Measurements from ENCODE around the gene GNAQ. TPM values are rescaled to one million over a fixed set of nuclear protein-coding genes. Genes with fewer than 3 reads are reported as not detected.
A peak's percentile ranks its signal among the peaks of the same experiment; 100 is the strongest.

The GNAQ gene
- total and polyA plus RNA-seq, 2 of the 13 experiments (the other 11 are each of a cell fraction or from before 2014, with no cell fraction given), result 16.5 to 17.7 TPM

- peak; percentile 39 for DNase-seq (ENCODE audit: low spot score)
- CTCF ChIA-PET (ENCODE audit: low intra/inter-chr PET ratio, low total read pairs), result no interaction called here
- WGBS (ENCODE audit: low lambda C conversion rate), result 59% methylated on average over 3 of the region's 3 CpGs
- TF ChIP-seq NR2F1 (CRISPR knock-in tag; IDR thresholded peaks at IDR 0.05) (no peak), TSC22D2 (CRISPR knock-in tag; IDR thresholded peaks at IDR 0.05; ENCODE audit: borderline replicate concordance) (no peak), ZHX2 (IDR thresholded peaks at IDR 0.05; ENCODE audit: low read depth) (no peak), ZHX2 (CRISPR knock-in tag; IDR thresholded peaks at IDR 0.05; ENCODE audit: borderline replicate concordance) (no peak), FOXA3 (CRISPR knock-in tag; IDR thresholded peaks at IDR 0.05) (peak; percentile 91), RBAK (CRISPR knock-in tag; IDR thresholded peaks at IDR 0.05) (no peak), ZNF646 (CRISPR knock-in tag; IDR thresholded peaks at IDR 0.05) (no peak)
- TF ChIP-seq, protein P1, sequence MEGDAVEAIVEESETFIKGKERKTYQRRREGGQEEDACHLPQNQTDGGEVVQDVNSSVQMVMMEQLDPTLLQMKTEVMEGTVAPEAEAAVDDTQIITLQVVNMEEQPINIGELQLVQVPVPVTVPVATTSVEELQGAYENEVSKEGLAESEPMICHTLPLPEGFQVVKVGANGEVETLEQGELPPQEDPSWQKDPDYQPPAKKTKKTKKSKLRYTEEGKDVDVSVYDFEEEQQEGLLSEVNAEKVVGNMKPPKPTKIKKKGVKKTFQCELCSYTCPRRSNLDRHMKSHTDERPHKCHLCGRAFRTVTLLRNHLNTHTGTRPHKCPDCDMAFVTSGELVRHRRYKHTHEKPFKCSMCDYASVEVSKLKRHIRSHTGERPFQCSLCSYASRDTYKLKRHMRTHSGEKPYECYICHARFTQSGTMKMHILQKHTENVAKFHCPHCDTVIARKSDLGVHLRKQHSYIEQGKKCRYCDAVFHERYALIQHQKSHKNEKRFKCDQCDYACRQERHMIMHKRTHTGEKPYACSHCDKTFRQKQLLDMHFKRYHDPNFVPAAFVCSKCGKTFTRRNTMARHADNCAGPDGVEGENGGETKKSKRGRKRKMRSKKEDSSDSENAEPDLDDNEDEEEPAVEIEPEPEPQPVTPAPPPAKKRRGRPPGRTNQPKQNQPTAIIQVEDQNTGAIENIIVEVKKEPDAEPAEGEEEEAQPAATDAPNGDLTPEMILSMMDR (CRISPR knock-in tag; IDR thresholded peaks at IDR 0.05), result no peak
These were observed 179.6 kb downstream of the GNAQ start for GRCh38 chr9:77851882-77852595.

More at GRCh38 chr9:77851882-77852595, 179.6 kb downstream of the GNAQ start:
- no peak overlapping the region for H2AFZ ChIP-seq (ENCODE audit: low read length)
- no peak overlapping the region for H3K9ac ChIP-seq (ENCODE audit: insufficient read depth, low read depth, low read length)
- H3K4me1 ChIP-seq (ENCODE audit: insufficient read depth, low read length), result peaks cover 31% of the 10 kb centered on the region
- no peaks in the 10 kb centered on the region for H3K36me3 ChIP-seq (replicated peaks in 1 of 2; ENCODE audit: control insufficient read depth in 1 of 2, insufficient read depth in 2 of 2, low read length in 2 of 2)
- FAIRE-seq (no peak), ATAC-seq (no peak; the same call in 2 of the 3 replicates)
- BruUV-seq (replicated peaks), result no TSS peak
- no peaks in the 10 kb centered on the region for H3K27me3 ChIP-seq (ENCODE audit: control insufficient read depth in 1 of 2, insufficient read depth in 2 of 2, low read length in 2 of 2)
- in situ Hi-C loops (cut with HindIII; ENCODE audit: extremely low pct_ligation_motif_present, low pct_unique_long_range_greater_than_20kb), result no loop called here
- no peak overlapping the region for H3K27ac ChIP-seq (ENCODE audit: extremely low read length, insufficient read depth, low read length)
- H3K4me3 ChIP-seq (replicated peaks in 1 of 3; ENCODE audit: insufficient read depth in 1 of 3, low read depth in 2 of 3, low read length in 3 of 3), result no peak overlapping the region
- no peaks in the 10 kb centered on the region for H3K9me3 ChIP-seq (ENCODE audit: low read length)
- H4K20me1 ChIP-seq (ENCODE audit: insufficient read depth, low read length), result no peaks in the 10 kb centered on the region; the same call in 1 of the 2 replicates
- POLR2A ChIA-PET, result no interaction called here
- no peak overlapping the region for H3K4me2 ChIP-seq (ENCODE audit: low read depth, low read length)
- no peaks in the 10 kb centered on the region for H3K79me2 ChIP-seq (ENCODE audit: insufficient read depth, low read length)
- intact Hi-C loops (cut with micrococcal nuclease; ENCODE audit: unreplicated experiment), result no loop called here

All from HepG2 (cell line).